HG03045 (cell line): Measurements from ENCODE around the gene DHX57.

ENCODE experiments used
- ATAC-seq: cut with Tn5 transposase; IDR thresholded peaks from one replicate; pipeline ENCODE4 v1.9.1; 2021; ENCODE audit warnings: mild to moderate bottlenecking, moderate library complexity; ENCODE audit not compliant: unreplicated experiment

The DHX57 gene

GRCh38 chr2:38754506-38754905 lies 121.2 kb downstream of the DHX57 start:
- no peak for ATAC-seq

- ATAC-seq: no peak
These were observed 121.7 kb downstream of the DHX57 start for GRCh38 chr2:38754049-38754448.

GRCh38 chr2:38751596-38752410 lies 123.9 kb downstream of the DHX57 start:
- ATAC-seq: no peak

- peak; percentile 72 for ATAC-seq
These were observed 124.7 kb downstream of the DHX57 start, which contains the start of gene SRSF7 for GRCh38 chr2:38750891-38751595. Gene SRSF7, minus strand, starts transcription at chr2:38751361. Its CDS starts 105 bp downstream, at chr2:38751256.

- ATAC-seq: peak; percentile 39
These were observed 125.5 kb downstream of the DHX57 start for GRCh38 chr2:38750011-38750890.

GRCh38 chr2:38748943-38749804 lies 126.6 kb downstream of the DHX57 start:
- no peak for ATAC-seq

- no peak for ATAC-seq
These were observed 127.3 kb downstream of the DHX57 start for GRCh38 chr2:38748391-38748790.

- ATAC-seq: no peak
These were observed 127.9 kb downstream of the DHX57 start for GRCh38 chr2:38747819-38748218.
